OCI-LY7 (cell line): Measurements from ENCODE around the gene SCLT1. TPM values are rescaled to one million over a fixed set of nuclear protein-coding genes. Genes with fewer than 3 reads are reported as not detected.

Experiments used
- BruUV-seq: library from RNA; stranded (reverse); fragments of 400-500 nt; replicated peaks from 2 replicates; lab custom pipeline; 2021; lab: Mats Ljungman, UMichigan
- CTCF ChIA-PET: fragments of 300-600 bp; sonication (Branson Sonifier 250); formaldehyde crosslinking; loops from one replicate; lab custom pipeline; 2022; ENCODE audit warnings: antibody characterized with exemption; ENCODE audit not compliant: unreplicated experiment; lab: Charles Lee
- POLR2A ChIA-PET: fragments of 300-600 bp; sonication (Branson Sonifier 250); formaldehyde crosslinking; loops from one replicate; lab custom pipeline; 2022; ENCODE audit warnings: antibody characterized with exemption; lab: Charles Lee
- DNase-seq: peaks from one replicate; pipeline ENCODE4 v3.0.0-alpha.2; 2015; ENCODE audit warnings: low spot score
- H2AFZ ChIP-seq: fragments of 200-600 bp; sonication (generic), shearing (Covaris generic); 2 replicates; pipeline ENCODE4 v1.6.1; 2014; ENCODE audit warnings: mild to moderate bottlenecking, antibody characterized with exemption, low read length, moderate library complexity
- H3K27ac ChIP-seq: fragments of 200-600 bp; sonication (generic); 2 replicates; pipeline ENCODE4 v1.5.1; 2014; ENCODE audit warnings: mixed run types, low read depth, mild to moderate bottlenecking, moderate library complexity, low read length, inconsistent platforms; ENCODE audit not compliant: poor library complexity, severe bottlenecking
- H3K36me3 ChIP-seq: fragments of 200-600 bp; sonication (generic); 2 replicates; pipeline ENCODE4 v1.6.1; 2014; ENCODE audit warnings: mild to moderate bottlenecking, antibody characterized with exemption, low read length, moderate library complexity, mixed read lengths; ENCODE audit not compliant: insufficient read depth
- H3K4me1 ChIP-seq: fragments of 200-600 bp; sonication (generic); 2 replicates; pipeline ENCODE4 v1.5.1; 2014; ENCODE audit warnings: mild to moderate bottlenecking, low read length; ENCODE audit not compliant: insufficient read depth, poor library complexity, severe bottlenecking
- H3K4me2 ChIP-seq: fragments of 200-600 bp; sonication (generic); 2 replicates; pipeline ENCODE4 v1.6.1; 2014; ENCODE audit warnings: mild to moderate bottlenecking, low read length
- H3K4me3 ChIP-seq: fragments of 200-600 bp; sonication (generic); 2 replicates; pipeline ENCODE4 v1.5.1; 2014; ENCODE audit warnings: mild to moderate bottlenecking, low read depth, low read length; ENCODE audit not compliant: poor library complexity, severe bottlenecking
- H3K79me2 ChIP-seq: fragments of 200-600 bp; sonication (generic); 2 replicates; pipeline ENCODE4 v1.6.1; 2016; ENCODE audit warnings: low read depth, mild to moderate bottlenecking, low read length, moderate library complexity, mixed read lengths; ENCODE audit not compliant: insufficient read depth
- H3K9me2 ChIP-seq: fragments of 200-600 bp; sonication (generic); 2 replicates; pipeline ENCODE4 v1.6.1; 2016; ENCODE audit warnings: mild to moderate bottlenecking, low read length, mixed read lengths; ENCODE audit not compliant: insufficient read depth
- H3K9me3 ChIP-seq: fragments of 200-600 bp; sonication (generic); 2 replicates; pipeline ENCODE4 v1.6.1; 2014; ENCODE audit warnings: mild to moderate bottlenecking, mixed run types, low read length, mixed read lengths
- H4K20me1 ChIP-seq: fragments of 200-600 bp; sonication (generic); 2 replicates; pipeline ENCODE4 v1.6.1; 2014; ENCODE audit warnings: mild to moderate bottlenecking, antibody characterized with exemption, low read length, moderate library complexity, mixed read lengths; ENCODE audit not compliant: insufficient read depth
- EZH2phosphoT487 ChIP-seq: fragments of 200-600 bp; sonication (generic); IDR thresholded peaks from 2 replicates; pipeline ENCODE4 v1.6.1; 2018; ENCODE audit warnings: low read depth, borderline replicate concordance, mild to moderate bottlenecking, mixed run types, antibody characterized with exemption, low read length, moderate library complexity, mixed read lengths
- intact Hi-C: fragments of 100-400 bp; cut with micrococcal nuclease; formaldehyde crosslinking; loops from one replicate; pipeline ENCODE4 v1.10.0; 2022; ENCODE audit not compliant: unreplicated experiment
- total RNA-seq, 2 experiments: library from RNA; depleted of rRNA in 1 of 2; stranded (reverse); fragments of >200 nt in 1 of 2; shearing (Covaris generic) in 1 of 2; gene quantifications; 2 replicates each; pipeline ENCODE4 v1.2.3, GENCODE V29; 2014 to 2022
- TF ChIP-seq, protein P1 (sequence below): fragments of 200-600 bp; sonication (generic); conservative IDR thresholded peaks from 2 replicates; pipeline ENCODE4 v1.5.1; 2014; ENCODE audit warnings: mild to moderate bottlenecking, antibody characterized with exemption, low read length, moderate library complexity, mixed read lengths

The SCLT1 gene
- total RNA-seq, 2 experiments from 2014 or later, result 36.9 to 42.0 TPM

DNA sequence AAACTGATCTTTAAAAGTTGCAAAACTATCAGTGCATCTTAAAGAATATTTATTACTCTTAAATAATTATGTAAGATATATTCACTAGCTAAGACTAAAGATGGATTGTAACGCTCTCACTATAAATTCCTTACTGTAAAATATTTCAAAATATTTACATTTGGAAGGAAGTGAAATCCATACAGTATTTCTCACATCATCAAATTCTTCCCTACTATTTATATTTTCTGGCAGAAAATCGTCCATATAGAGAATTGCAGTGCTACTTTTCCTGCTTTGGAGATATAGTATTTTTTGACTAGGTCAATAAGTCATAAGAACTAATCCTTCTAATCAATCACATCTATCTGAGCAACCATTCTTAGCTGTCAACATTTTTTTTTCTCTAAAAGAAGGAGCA lies 52.9 kb downstream of the SCLT1 start:
- H4K20me1 ChIP-seq, result no peaks in the 10 kb centered on the region
- H3K79me2 ChIP-seq, result no peaks in the 10 kb centered on the region
- ChIA-PET POLR2A (interaction anchor here (0.9 kb wide), 1 partner anchor 36 kb away, joined by 3 read pairs; no protein-coding TSS in a partner anchor), CTCF (no interaction called here)
- BruUV-seq, result no TSS peak
- DNase-seq, result no peak
- H3K4me1 ChIP-seq, result no peaks in the 10 kb centered on the region
- H3K4me3 ChIP-seq, result no peak overlapping the region
- no peaks in the 10 kb centered on the region for H3K9me3 ChIP-seq
- H3K36me3 ChIP-seq, result peaks cover 24% of the 10 kb centered on the region
- no peaks in the 10 kb centered on the region for H3K9me2 ChIP-seq
- intact Hi-C loops, result no loop called here
- H2AFZ ChIP-seq, result no peak overlapping the region
- TF ChIP-seq EZH2phosphoT487, result no peak
- TF ChIP-seq, protein P1, sequence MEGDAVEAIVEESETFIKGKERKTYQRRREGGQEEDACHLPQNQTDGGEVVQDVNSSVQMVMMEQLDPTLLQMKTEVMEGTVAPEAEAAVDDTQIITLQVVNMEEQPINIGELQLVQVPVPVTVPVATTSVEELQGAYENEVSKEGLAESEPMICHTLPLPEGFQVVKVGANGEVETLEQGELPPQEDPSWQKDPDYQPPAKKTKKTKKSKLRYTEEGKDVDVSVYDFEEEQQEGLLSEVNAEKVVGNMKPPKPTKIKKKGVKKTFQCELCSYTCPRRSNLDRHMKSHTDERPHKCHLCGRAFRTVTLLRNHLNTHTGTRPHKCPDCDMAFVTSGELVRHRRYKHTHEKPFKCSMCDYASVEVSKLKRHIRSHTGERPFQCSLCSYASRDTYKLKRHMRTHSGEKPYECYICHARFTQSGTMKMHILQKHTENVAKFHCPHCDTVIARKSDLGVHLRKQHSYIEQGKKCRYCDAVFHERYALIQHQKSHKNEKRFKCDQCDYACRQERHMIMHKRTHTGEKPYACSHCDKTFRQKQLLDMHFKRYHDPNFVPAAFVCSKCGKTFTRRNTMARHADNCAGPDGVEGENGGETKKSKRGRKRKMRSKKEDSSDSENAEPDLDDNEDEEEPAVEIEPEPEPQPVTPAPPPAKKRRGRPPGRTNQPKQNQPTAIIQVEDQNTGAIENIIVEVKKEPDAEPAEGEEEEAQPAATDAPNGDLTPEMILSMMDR, result no peak
- H3K27ac ChIP-seq, result no peak overlapping the region
- H3K4me2 ChIP-seq, result no peak overlapping the region

DNA sequence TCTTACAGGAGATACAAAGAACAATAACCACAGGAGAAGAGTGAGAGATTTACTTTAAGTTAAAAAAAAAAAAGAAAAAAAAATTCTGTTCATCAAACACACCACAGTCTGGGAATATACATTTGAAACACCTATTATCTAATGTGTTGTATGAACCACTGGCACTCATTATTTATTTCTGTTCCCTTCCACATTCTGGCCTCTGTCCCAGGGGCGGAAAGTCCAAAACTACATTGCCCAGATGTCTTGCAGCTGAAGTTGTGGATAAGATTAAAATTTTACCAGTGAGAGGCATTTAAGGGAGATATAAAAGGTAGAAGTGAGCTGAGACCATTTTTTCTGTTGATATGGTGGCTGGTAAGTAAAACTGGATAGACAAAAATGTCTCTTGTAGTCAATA lies 56.2 kb downstream of the SCLT1 start:
- no peak overlapping the region for H2AFZ ChIP-seq
- H3K27ac ChIP-seq, result no peak overlapping the region
- no TSS peak for BruUV-seq
- no peaks in the 10 kb centered on the region for H3K9me3 ChIP-seq
- DNase-seq, result no peak
- H3K4me1 ChIP-seq, result no peaks in the 10 kb centered on the region
- no peaks in the 10 kb centered on the region for H3K79me2 ChIP-seq
- H4K20me1 ChIP-seq, result no peaks in the 10 kb centered on the region
- intact Hi-C loops, result no loop called here
- H3K4me2 ChIP-seq, result no peak overlapping the region
- H3K4me3 ChIP-seq, result no peak overlapping the region
- H3K9me2 ChIP-seq, result no peaks in the 10 kb centered on the region
- POLR2A ChIA-PET, result interaction anchor here (0.6 to 1.3 kb wide), 2 partner anchors 18 to 41 kb away, joined by 3 to 4 read pairs; no protein-coding TSS in a partner anchor
- TF ChIP-seq, protein P1, result no peak
- no peak for TF ChIP-seq EZH2phosphoT487
- CTCF ChIA-PET, result no interaction called here
- H3K36me3 ChIP-seq, result peaks cover 20% of the 10 kb centered on the region
